Measurements from ENCODE around the gene RAB10.

The RAB10 gene

DNA sequence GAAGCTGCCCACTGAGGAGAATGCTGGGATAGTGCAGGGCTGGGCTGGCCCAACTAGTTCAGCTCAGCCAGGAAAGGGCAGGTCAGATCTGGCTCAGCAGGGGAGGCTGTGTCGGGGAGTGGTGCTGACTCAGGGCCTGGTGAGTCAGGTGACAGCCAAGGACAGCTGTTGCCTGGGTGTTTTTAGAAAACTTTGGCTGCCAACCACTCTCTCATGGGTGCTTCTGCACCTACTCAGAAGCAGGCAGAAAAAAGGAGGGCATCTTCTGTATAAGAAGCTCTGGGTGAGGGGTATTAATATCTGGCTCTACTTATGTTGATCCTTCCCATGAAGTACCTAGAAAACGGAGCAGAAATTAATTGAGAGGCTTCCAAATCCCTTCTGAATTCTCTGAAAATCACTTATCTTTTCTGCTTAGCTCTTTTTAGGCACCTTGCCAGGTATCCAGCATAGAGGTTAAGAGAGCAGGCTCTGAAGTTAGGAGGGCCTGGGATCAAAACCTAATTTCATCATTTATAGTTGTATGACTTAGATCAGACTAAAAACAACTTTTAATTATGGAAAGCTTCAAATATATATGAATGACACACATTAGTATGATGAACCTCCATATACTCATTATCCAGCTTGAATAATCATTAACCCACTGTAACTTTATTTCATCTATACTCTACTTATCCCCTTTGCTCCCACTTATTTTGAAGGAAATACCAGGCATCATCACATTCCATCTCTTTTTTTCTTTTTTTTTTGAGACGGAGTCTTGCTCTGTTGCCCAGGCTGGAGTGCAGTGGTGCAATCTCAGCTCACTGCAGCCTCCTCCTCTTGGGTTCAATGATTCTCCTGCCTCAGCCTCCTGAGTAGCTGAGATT, 15.5 kb upstream of the RAB10 start:
- no peak for TF ChIP-seq POLR2AphosphoS5 (IDR thresholded peaks at IDR 0.05; ENCODE audit: low read depth, low read length)
- peak; percentile 48 for TF ChIP-seq FOXP2 (optimal IDR thresholded peaks at IDR 0.05; ENCODE audit: borderline replicate concordance, extremely low read depth, extremely low read length, insufficient read depth)

GRCh38 chr2:26020231-26020640, 13.6 kb upstream of the RAB10 start:
- TF ChIP-seq POLR2AphosphoS5 (IDR thresholded peaks at IDR 0.05; ENCODE audit: low read depth, low read length): no peak
- no peak for TF ChIP-seq FOXP2 (optimal IDR thresholded peaks at IDR 0.05; ENCODE audit: borderline replicate concordance, extremely low read depth, extremely low read length, insufficient read depth)
- no peak for TF ChIP-seq REST (IDR thresholded peaks at IDR 0.05; ENCODE audit: insufficient read depth in 1 of 2, low read depth in 2 of 2, low read length in 2 of 2)
- TF ChIP-seq TAF1 (IDR thresholded peaks at IDR 0.05; ENCODE audit: borderline replicate concordance, insufficient read depth, low read length): no peak
- no peak for TF ChIP-seq SIN3A (IDR thresholded peaks at IDR 0.05; ENCODE audit: borderline replicate concordance, insufficient read depth, low read length)

GRCh38 chr2:26024260-26024659, 9.6 kb upstream of the RAB10 start:
- TF ChIP-seq TAF1 (IDR thresholded peaks at IDR 0.05; ENCODE audit: borderline replicate concordance, insufficient read depth, low read length) (no peak), SIN3A (IDR thresholded peaks at IDR 0.05; ENCODE audit: borderline replicate concordance, insufficient read depth, low read length) (no peak), REST (IDR thresholded peaks at IDR 0.05; ENCODE audit: insufficient read depth in 1 of 2, low read depth in 2 of 2, low read length in 2 of 2) (no peak), POLR2AphosphoS5 (IDR thresholded peaks at IDR 0.05; ENCODE audit: low read depth, low read length) (no peak), FOXP2 (optimal IDR thresholded peaks at IDR 0.05; ENCODE audit: borderline replicate concordance, extremely low read depth, extremely low read length, insufficient read depth) (no peak)

DNA sequence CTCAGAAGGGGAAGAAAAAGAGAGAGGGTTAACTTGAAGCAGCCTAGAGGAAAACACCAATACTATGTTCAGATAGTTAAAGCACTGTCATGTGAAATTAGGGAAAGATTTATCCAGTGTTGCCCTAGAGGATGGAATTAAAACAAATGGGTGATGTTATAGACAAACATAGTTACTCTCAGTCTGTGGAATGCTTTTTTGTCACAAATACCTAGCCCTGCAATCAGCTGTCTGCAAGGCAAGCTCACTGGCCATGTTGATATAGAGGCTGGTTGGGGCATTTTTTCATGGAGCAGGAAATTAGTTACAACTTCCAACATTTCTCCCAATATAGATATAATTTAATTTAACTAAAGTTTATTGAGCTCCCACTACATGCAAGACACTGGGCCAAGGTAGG, 8.4 kb upstream of the RAB10 start:
- TF ChIP-seq FOXP2 (optimal IDR thresholded peaks at IDR 0.05; ENCODE audit: borderline replicate concordance, extremely low read depth, extremely low read length, insufficient read depth): no peak
- no peak for TF ChIP-seq POLR2AphosphoS5 (IDR thresholded peaks at IDR 0.05; ENCODE audit: low read depth, low read length)
- no peak for TF ChIP-seq TAF1 (IDR thresholded peaks at IDR 0.05; ENCODE audit: borderline replicate concordance, insufficient read depth, low read length)
- no peak for TF ChIP-seq SIN3A (IDR thresholded peaks at IDR 0.05; ENCODE audit: borderline replicate concordance, insufficient read depth, low read length)
- no peak for TF ChIP-seq REST (IDR thresholded peaks at IDR 0.05; ENCODE audit: insufficient read depth in 1 of 2, low read depth in 2 of 2, low read length in 2 of 2)

DNA sequence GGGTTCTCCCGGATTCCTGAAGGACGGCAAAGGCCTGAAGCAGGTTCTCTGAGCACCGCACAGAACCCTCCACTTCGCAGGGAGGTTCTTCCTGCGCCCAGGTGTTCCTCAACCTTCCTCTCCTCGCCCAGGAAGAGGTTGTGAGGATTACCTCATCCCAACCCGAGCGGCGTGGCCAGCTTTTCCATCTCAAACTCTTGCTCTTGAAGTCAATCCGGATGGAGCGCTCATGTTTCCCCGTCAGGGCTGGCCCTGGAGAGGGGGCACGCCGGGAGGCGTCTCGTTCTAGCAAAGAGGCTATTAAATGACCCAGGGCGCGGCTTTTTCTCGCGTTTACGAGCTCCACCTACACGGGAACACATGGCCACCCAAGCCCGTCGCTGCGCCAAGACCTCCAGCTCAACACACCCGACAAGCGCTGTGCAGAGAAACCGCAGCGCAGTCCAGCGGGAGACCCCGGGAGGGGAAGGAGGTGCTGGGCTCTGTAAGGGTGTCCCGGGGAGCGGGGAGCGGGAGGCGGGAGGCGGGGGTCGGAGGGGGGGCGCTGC, 540 bp upstream of the RAB10 start:
- no peak for TF ChIP-seq SIN3A (IDR thresholded peaks at IDR 0.05; ENCODE audit: borderline replicate concordance, insufficient read depth, low read length)
- no peak; the same call in 1 of the 2 replicates for TF ChIP-seq TAF1 (IDR thresholded peaks at IDR 0.05; ENCODE audit: borderline replicate concordance, insufficient read depth, low read length)
- no peak; a peak in 1 of 4 replicates for TF ChIP-seq REST (IDR thresholded peaks at IDR 0.05; ENCODE audit: insufficient read depth in 1 of 2, low read depth in 2 of 2, low read length in 2 of 2)
- TF ChIP-seq FOXP2 (optimal IDR thresholded peaks at IDR 0.05; ENCODE audit: borderline replicate concordance, extremely low read depth, extremely low read length, insufficient read depth): no peak
- TF ChIP-seq POLR2AphosphoS5 (IDR thresholded peaks at IDR 0.05; ENCODE audit: low read depth, low read length): no peak; the same call in 1 of the 2 replicates

Measured in PFSK-1 (cell line).